Eye (tissue), 1 donor: ENCODE data around the gene ARNT2.
"Not testable (repeated sequence)": the region's sequence is repeated elsewhere in the genome, so short reads cannot be mapped to it uniquely, and the experiment has no call there.

Experiments used
- DNase-seq: peaks from one replicate; pipeline ENCODE4 v3.0.0-alpha.2; 2015

ARNT2 gene

GRCh38 chr15:80404057-80404760, at the start of gene ARNT2:
ARNT2 (plus strand) TSS chr15:80404382; CDS start chr15:80404516, 134 bp downstream.
- DNase-seq, result peak; percentile 83

GRCh38 chr15:80367094-80367493, 37.1 kb upstream of the ARNT2 start:
- no peak for DNase-seq

DNA sequence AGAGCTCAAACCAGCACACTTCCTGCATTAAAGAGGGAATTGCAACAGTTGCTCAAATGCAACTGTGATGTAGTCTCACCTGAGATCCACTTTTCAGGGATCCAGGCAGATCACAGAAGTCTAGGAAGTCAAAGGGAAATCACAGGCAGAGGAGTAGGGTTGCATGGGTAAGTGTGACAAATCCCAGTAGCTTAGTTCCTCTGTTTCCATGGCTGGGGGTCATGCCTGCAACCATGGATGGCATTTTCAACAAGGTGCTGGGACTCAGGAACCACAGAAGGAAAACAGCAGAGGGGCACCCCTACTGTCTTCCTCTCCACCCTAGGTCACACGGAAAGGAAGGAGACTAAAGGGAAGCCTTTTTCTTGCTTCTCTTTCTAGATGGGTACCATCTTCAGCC, 36.5 kb upstream of the ARNT2 start:
- no peak for DNase-seq

- DNase-seq, result no peak
Measured at GRCh38 chr15:80371924-80372323, 32.3 kb upstream of the ARNT2 start.

DNA sequence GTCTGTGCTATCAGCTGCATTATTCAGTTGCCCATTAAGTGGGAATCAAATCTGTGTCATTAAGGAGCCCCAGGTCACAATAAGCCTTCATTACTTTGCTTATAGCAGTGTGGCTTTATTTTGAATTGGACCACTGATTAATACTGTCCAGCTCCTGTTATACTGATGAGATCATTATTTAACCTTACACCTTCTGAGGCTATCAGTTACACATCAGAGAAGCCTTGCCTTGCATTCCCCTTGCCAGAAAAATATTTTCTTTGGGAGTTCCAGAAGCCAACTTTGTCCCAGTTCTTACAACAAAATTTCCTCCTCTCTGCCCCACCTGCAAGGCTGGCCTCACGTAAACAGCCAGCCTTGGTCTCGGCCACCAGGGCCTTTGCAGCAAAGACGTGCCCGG, 29.7 kb upstream of the ARNT2 start:
- DNase-seq, result no peak

DNA sequence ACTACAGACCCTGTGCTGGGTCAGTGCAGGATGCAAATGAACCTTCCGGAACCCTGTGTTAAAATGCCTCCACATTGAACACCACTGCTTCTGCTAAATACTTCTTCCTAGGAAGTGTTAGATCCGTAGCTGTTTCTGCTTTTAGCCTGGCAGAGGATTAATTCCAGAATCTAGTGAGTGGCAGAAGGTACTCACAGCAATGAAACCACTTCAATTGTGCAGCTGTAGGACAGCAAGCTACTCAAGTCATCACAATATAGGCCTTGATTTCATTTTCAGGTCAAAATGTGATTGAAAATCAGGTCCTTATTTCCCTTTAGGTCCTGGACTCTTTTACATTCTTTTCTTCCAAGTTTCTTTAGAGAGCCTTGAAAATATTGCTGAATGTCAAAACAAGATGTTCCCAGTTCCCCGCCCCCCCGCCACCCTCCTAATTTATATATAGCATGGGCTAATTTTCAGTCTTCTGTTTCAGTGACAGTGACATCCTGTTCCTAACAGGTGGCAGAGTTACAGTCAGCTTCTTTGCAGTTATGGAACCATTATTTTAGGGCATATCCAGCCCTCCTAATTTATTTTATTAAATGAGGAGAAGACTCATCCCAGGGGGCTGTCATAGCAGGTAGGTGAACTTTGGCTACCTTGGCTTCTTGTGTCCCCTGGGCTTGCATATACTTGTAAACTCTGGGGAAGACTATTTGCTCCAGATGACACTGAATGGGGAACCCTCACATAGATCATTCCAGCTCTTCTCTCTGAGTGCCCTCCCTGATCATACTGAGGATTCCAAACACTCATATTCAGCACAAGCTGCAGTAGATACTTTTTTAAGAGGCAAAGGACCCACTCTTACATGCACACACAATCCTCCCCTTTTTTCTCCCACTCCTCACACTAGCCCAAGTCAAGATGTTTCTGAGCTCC, 28.0 kb upstream of the ARNT2 start:
- no peak for DNase-seq

DNA sequence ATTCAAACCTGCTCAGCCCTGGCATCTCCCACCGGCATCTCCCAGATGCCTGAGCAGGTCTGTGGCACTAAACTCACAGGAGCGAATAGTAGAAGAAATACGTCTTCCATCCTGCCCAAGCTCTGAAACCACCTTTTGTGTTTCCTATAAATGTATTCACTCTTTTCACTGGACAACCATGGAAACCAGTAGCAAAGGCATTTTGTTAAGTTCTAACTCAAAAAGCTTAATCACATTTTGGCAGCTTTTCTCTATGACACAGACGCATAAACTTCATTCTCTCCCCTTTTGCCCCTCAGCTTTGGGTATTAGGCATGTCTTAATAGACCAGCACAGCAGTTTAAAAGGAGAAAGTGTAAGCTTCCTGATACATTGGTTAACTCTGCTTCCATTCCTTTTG, 24.5 kb upstream of the ARNT2 start:
- no peak for DNase-seq

- no peak for DNase-seq
Measured at GRCh38 chr15:80380154-80380553, 24.0 kb upstream of the ARNT2 start.

DNA sequence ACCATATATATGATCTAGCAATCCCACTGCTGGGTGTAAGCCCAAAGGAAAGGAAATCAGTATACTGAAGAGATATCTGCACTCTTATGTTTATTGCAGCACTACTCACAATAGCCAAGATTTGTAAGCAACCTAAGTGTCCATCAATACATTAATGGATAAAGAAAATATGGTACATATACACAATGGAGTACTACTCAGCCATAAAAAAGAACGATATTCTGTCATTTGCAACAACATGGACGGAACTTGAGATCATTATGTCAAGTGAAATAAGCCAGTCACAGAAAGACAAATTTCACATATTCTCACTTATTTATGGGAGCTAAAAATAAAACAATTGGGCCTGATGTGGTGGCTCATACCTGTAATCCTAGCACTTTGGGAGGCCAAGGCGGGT, 21.9 kb upstream of the ARNT2 start:
- DNase-seq, result no peak

GRCh38 chr15:80384432-80384831, 19.8 kb upstream of the ARNT2 start:
- DNase-seq, result no peak

DNA sequence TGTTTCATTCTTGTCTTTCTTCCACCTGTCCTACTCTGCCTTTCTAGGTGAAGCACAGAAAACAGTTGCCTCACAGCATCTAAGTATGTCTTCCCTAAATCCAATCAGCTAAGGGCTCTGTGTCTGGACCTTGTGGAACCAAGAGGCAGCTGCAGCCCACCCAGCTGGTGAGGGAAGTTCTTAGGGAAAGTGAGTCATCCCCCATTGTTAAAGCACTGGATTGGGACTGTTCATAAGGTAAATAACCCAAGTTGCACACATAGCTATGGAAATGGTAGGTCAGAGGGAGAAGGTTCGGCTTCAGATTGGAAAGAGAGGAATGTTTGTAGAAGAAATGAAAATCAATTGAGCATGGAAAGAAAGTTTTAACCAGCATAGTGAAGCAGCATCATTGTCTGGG, 18.0 kb upstream of the ARNT2 start:
- no peak for DNase-seq

DNA sequence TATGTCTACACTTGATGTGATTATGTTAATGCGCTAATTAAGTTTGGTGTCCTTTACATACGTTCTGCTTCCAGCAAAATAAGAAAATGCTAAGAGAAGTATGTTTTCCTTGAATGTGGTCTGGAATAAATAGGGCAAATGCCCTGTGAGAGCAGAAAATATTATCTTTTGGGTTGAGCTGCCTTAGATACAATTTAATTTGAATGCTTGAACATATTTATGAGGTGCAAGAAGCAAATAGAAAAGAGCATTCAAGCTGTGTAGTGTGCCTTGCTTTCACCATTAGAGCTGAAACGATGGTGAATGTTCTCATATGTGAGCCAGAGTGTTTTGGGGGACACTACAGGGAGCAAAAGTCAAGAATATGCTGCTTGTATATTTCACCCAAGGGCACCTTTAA, 15.9 kb upstream of the ARNT2 start:
- DNase-seq, result no peak

GRCh38 chr15:80389370-80389769, 14.8 kb upstream of the ARNT2 start:
- DNase-seq, result no peak

DNA sequence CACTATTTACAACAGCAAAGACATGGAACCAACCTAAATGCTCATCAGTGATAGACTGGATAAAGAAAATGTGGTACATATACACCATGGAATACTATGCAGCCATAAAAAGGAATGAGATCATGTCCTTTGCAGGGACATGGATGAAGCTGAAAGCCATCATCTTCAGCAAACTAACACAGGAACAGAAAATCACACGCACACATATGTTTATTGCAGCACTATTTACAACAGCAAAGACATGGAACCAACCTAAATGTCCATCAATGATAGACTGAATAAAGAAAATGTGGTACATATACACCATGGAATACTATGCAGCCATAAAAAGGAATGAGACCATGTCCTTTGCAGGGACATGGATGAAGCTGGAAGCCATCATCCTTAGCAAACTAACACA, 13.2 kb upstream of the ARNT2 start:
- DNase-seq, result not testable (repeated sequence)

GRCh38 chr15:80395616-80396015, 8.6 kb upstream of the ARNT2 start:
- no peak for DNase-seq

GRCh38 chr15:80396096-80396495, 8.1 kb upstream of the ARNT2 start:
- DNase-seq, result no peak

DNA sequence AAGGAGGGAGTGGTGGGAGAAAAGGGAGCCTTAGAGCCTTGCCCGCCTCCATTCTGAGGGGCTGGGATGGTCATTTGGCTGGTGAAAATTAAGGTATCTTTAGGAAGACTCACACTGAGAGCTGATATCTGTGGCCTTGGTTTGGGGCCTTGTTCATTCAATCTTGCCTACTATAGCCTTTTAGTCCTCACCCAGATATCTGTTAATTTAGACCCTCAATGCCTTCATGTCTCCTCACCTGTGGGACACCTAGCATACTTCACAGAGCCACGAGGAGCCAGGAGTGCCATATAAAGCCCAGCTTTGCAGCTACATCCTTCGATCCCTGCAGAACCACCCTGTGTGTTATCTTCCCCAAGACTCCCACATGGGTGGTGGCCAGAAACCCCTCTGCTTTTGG, 4.7 kb upstream of the ARNT2 start:
- no peak for DNase-seq

DNA sequence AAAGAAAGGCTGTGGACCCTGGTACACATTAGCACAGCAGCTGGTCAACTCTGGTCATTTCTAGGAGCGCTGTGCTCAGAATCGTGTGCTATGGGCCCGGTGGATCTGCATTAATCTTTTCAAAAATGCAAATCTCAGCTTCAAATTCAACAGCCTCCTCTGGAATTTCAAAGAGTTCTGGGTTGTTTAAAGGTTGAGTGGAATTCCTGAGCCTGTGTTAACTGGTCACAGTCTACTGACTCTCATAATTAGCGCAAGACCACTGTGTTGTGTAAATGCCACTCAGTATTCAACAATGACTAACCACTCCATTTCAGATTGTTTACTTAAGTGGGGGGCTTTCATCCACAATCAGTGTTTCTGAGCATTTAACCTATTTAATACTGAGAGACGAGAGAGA, 2.7 kb upstream of the ARNT2 start:
- DNase-seq, result peak; percentile 38

DNA sequence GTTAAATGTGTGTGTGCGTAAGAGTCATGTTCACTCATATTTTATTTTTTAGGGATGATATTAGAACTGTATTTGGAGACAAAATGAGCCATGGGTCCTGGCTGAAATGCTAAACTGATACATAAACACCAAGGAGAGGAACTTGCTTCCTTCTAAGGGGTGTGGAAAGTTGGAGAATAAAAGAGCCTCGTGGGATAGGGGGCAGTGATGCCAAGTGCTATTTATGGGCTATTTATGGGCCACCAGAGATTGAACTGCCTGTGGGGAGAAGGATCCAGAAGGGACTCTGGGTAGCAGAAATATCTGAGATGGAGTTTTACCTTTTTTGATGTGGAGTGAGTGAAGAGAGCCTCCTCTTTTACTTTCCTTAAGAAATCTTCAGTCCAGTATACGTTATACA, 1.8 kb upstream of the ARNT2 start:
- no peak for DNase-seq

- DNase-seq, result peak; percentile 86
Measured at GRCh38 chr15:80403712-80404056, 498 bp upstream of the ARNT2 start.

DNA sequence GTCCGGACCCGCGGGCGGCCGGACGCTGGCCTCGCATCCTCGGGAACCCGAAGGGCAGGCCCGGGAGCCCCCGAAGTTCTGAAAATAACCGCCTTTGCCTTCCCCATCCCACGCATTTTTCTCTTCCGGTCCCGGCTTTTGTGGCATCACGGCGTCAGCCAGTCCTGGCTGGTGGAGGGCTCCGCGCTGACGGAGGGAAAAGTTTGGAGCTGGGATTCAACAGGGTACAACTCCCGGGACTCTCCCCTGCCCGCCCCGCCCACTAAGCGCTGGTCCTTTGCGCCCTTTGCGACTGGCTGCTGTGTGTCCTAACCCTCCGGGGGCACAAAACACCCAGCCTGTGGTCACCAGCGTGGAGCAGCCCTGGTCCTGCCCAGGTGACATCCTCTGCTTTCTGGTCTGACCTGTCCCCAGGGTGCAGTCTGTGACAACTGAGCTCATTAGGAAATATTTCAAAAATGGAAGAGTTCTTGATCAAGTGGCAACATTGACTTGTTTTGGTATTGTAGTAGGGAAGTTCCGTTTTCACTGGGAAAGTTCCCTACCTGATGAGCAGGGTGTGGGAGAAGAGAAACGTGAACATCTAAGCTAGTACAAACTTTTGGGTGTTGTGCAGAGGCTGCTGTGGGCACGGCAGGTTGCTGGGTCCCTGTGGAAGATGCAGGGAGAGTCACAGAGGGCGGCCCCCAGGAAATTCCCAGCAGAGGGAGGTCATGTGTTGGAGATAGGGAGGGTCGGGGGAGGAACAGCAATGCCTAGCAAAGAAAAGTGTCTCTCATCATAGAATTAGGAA, 775 bp downstream of the ARNT2 start:
- peak; percentile 83 for DNase-seq

DNA sequence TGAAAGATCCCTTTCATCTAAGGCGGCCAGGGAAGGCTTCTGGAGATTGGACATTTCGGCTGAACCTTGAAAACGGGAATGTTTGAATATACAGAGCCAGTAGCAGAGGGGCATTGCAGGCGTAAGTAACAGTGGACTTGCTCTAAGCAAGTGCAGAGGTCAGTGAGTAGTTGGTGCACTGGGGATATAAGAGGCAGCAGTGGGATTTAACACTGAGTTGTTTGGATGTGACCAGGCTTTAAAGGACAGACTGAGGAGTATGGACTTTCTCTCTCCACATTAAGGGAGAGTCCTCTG, 1.3 kb downstream of the ARNT2 start:
- DNase-seq, result no peak

- no peak for DNase-seq
Measured at GRCh38 chr15:80405970-80406369, 1.8 kb downstream of the ARNT2 start.

DNA sequence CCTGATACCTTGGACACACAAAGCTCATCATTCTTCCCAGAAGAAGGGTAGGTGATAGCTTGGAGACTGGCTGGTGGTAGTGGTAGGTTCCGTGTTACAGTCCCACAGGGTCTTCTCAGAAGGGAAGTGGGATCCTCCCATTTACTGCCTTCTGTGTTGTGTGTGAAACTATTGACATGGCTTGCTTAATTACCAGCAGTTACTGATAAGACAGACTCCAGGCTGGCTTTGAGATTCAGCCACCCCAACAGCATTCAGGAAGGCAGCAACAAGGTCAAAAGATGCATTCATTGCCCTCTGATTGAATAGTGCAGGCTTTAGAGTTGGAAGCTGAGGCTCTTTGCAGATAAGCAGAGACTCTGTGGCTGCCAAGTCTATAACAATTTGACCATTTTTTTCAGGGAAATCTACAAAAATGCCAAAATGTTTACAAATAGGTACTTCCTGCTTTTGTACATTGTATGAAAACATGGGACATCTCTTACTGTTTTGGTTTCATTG, 7.7 kb downstream of the ARNT2 start:
- DNase-seq, result no peak
